Vagina (tissue), 2 donors: ENCODE measurements around the gene SPAST.

Experiments used
- CTCF ChIP-seq, 3 experiments: fragments of 450-650 bp in 2 of 3; fragments of 200-600 bp in 1 of 3; sonication (generic) in 1 of 3; IDR thresholded peaks; one replicate each; pipeline ENCODE4 v1.5.1; 2017 to 2019; ENCODE audit warnings: antibody characterized with exemption in 3 of 3, mild to moderate bottlenecking in 2 of 3, moderate library complexity in 2 of 3
- POLR2A ChIP-seq, 2 donors: fragments of 450-650 bp; IDR thresholded peaks; one replicate each; pipeline ENCODE4 v1.6.1; 2017; ENCODE audit warnings: antibody characterized with exemption in 2 of 2, mild to moderate bottlenecking in 2 of 2, moderate library complexity in 2 of 2

GRCh38 chr2:32200814-32201213 is 137.5 kb downstream of the SPAST start:
- no peak for TF ChIP-seq CTCF (IDR thresholded peaks at IDR 0.05)
- TF ChIP-seq POLR2A (IDR thresholded peaks at IDR 0.05), result no peak
